GM12878 (cell line): ENCODE results near the gene USP37. TPM values are rescaled to one million over a fixed set of nuclear protein-coding genes. Genes with fewer than 3 reads are reported as not detected.

Source experiments
- ATAC-seq: fragments of 200-7000 bp; cut with Tn5 transposase; 3 replicates; pipeline ENCODE4 v1.9.1; 2020; ENCODE audit warnings: mild to moderate bottlenecking, moderate library complexity
- BruUV-seq: library from RNA; stranded (reverse); fragments of 400-500 nt; replicated peaks from 2 replicates; lab custom pipeline; 2021; lab: Mats Ljungman, UMichigan
- CTCF ChIA-PET: fragments of 300-600 bp; sonication (Branson Sonifier 250); formaldehyde crosslinking; extraction: SDS; loops from one replicate; lab custom pipeline; 2021; ENCODE audit warnings: inconsistent platforms; lab: Yijun Ruan, JAX
- POLR2A ChIA-PET: fragments of 350-600 bp; formaldehyde crosslinking; extraction: SDS; loops from one replicate; lab custom pipeline; 2021; ENCODE audit warnings: inconsistent platforms; lab: Charles Lee
- RAD21 ChIA-PET: fragments of 300-600 bp; sonication (Branson Sonifier 250); formaldehyde crosslinking; loops from one replicate; lab custom pipeline; 2023; ENCODE audit warnings: antibody characterized with exemption; ENCODE audit not compliant: unreplicated experiment; lab: Charles Lee
- SMC1A ChIA-PET: fragments of 300-600 bp; sonication (Branson Sonifier 250); formaldehyde crosslinking; loops from one replicate; lab custom pipeline; 2023; ENCODE audit not compliant: unreplicated experiment, uncharacterized antibody; lab: Charles Lee
- DNase-seq: peaks from one replicate; pipeline ENCODE4 v3.0.0-alpha.2; 2011; ENCODE audit warnings: low read depth, low spot score
- FAIRE-seq: peaks from 3 replicates; lab custom pipeline; 2011; peaks lifted over from hg19 to GRCh38; lab: Jason Lieb, UNC
- H2AFZ ChIP-seq: 2 replicates; pipeline ENCODE4 v1.6.0; 2011; ENCODE audit warnings: low read depth, low read length, control low read depth; ENCODE audit not compliant: control insufficient read depth
- H3K27ac ChIP-seq: 2 replicates; pipeline ENCODE4 v1.5.1; 2011; ENCODE audit warnings: control low read depth; ENCODE audit not compliant: control insufficient read depth, insufficient read depth
- H3K27me3 ChIP-seq, 2 experiments: replicated peaks in 1 of 2; 2 replicates each; pipeline versions ENCODE4 v1.6.0 to v1.6.1; 2011; ENCODE audit warnings: low read length in 1 of 2; ENCODE audit not compliant: control insufficient read depth in 2 of 2, insufficient read depth in 2 of 2
- H3K36me3 ChIP-seq, 2 experiments: 2 replicates each; pipeline ENCODE4 v1.5.1; 2011; ENCODE audit warnings: low read length in 1 of 2; ENCODE audit not compliant: control insufficient read depth in 2 of 2, insufficient read depth in 2 of 2
- H3K4me1 ChIP-seq: 2 replicates; pipeline ENCODE4 v1.6.1; 2011; ENCODE audit warnings: mild to moderate bottlenecking, low read length, moderate library complexity, mixed read lengths; ENCODE audit not compliant: control insufficient read depth, insufficient read depth
- H3K4me2 ChIP-seq: 2 replicates; pipeline ENCODE4 v1.6.0; 2011; ENCODE audit warnings: control low read depth; ENCODE audit not compliant: control insufficient read depth, insufficient read depth
- H3K4me3 ChIP-seq: fragments of 200-600 bp; sonication (generic); 2 replicates; pipeline ENCODE4 v1.5.1; 2016
- H3K79me2 ChIP-seq: 2 replicates; pipeline ENCODE4 v1.6.0; 2011; ENCODE audit warnings: low read length; ENCODE audit not compliant: control insufficient read depth, insufficient read depth
- H3K9ac ChIP-seq: 2 replicates; pipeline ENCODE4 v1.8.0; 2011; ENCODE audit warnings: low read length, control low read depth, mixed read lengths; ENCODE audit not compliant: control insufficient read depth, insufficient read depth
- H3K9me3 ChIP-seq: replicated peaks from 3 replicates; pipeline ENCODE4 v1.5.1; 2011; ENCODE audit warnings: mild to moderate bottlenecking, low read length; ENCODE audit not compliant: control insufficient read depth, insufficient read depth
- H4K20me1 ChIP-seq: 2 replicates; pipeline ENCODE4 v1.6.0; 2011; ENCODE audit not compliant: control insufficient read depth, insufficient read depth
- MEF2B ChIP-seq: fragments of 450-650 bp; IDR thresholded peaks from 2 replicates; pipeline ENCODE4 v1.6.1; 2018; ENCODE audit warnings: mild to moderate bottlenecking, moderate library complexity; ENCODE audit not compliant: partially characterized antibody, poor library complexity, severe bottlenecking
- NR2F1 ChIP-seq: fragments of 450-650 bp; conservative IDR thresholded peaks from 2 replicates; pipeline ENCODE4 v1.6.1; 2017; ENCODE audit warnings: mild to moderate bottlenecking
- TAF1 ChIP-seq: IDR thresholded peaks from 2 replicates; pipeline ENCODE4 v1.6.1; 2011; ENCODE audit warnings: mild to moderate bottlenecking, low read depth, low read length, borderline replicate concordance
- ZNF217 ChIP-seq: fragments of 450-650 bp; IDR thresholded peaks from 2 replicates; pipeline ENCODE4 v1.6.1; 2017; ENCODE audit warnings: antibody characterized with exemption, mild to moderate bottlenecking
- WGBS: methylation state at CpG from one replicate; pipeline ENCODE4 v1.1.6; 2016; ENCODE audit warnings: low lambda C conversion rate; ENCODE audit not compliant: insufficient replicate concordance, insufficient coverage; ENCODE audit errors: missing lambda C conversion rate; 5-methylcytosine and 5-hydroxymethylcytosine counted together
- in situ Hi-C: fragments of 300-500 bp; cut with MboI; formaldehyde crosslinking; loops from 9 replicates; pipeline ENCODE4 v1.14.3; 2018; ENCODE audit warnings: mixed read lengths
- intact Hi-C: fragments of 100-400 bp; cut with micrococcal nuclease; formaldehyde crosslinking; loops from one replicate; pipeline ENCODE4 v1.14.2; 2022; ENCODE audit not compliant: unreplicated experiment
- polyA plus RNA-seq, 11 experiments: library from polyadenylated mRNA; depleted of rRNA in 4 of 11; unstranded in 6 of 11; stranded (reverse) in 5 of 11; fragments of >200 nt; fragmentation: Nextera tagmentation in 4 of 11; fragmentation: Illumina TruSeq in 1 of 11; extraction: Ambion mirVana in 4 of 11; extraction: Trizol in 1 of 11; gene quantifications; 1 replicate in 1 of 11; 2 replicates in 10 of 11; pipeline versions ENCODE4 v1.2.1 to v1.2.3, GENCODE V29; 2011 to 2016; ENCODE audit warnings: inconsistent platforms in 2 of 11, missing spikeins in 2 of 11, low read depth in 1 of 11
- total RNA-seq, 4 experiments: library from RNA; depleted of rRNA in 3 of 4; stranded (reverse); fragments of >200 nt in 3 of 4; fragmentation: Illumina TruSeq in 1 of 4; extraction: Trizol in 1 of 4; gene quantifications; 2 replicates each; pipeline versions ENCODE4 v1.2.1 to v1.2.3, GENCODE V29; 2013 to 2021

Gene USP37
- total and polyA plus RNA-seq, 10 of the 15 experiments (the other 5 are each of a cell fraction or from before 2014, with no cell fraction given): 2.8 to 16.0 (median 10.4) TPM

GRCh38 chr2:218405086-218405745, 162.9 kb downstream of the USP37 start:
- ATAC-seq (no peak), FAIRE-seq (no peak)
- POLR2A ChIA-PET: interaction anchor here (0.5 to 2.5 kb wide), 3 partner anchors 9 to 49 kb away, joined by 3 to 8 read pairs (median 8); partner anchors contain the start of gene CATIP

GRCh38 chr2:218404351-218405085, 163.6 kb downstream of the USP37 start:
- ChIA-PET SMC1A (interaction anchor here (0.5 to 1.1 kb wide), 3 partner anchors 19 to 103 kb away, joined by 3 to 4 read pairs (median 4); no protein-coding TSS in a partner anchor), CTCF (interaction anchor here (0.7 to 1.4 kb wide), 7 partner anchors 8 to 283 kb away, joined by 3 to 4 read pairs (median 3); no protein-coding TSS in a partner anchor), POLR2A (interaction anchor here (2.5 kb wide), 1 partner anchor 8 kb away, joined by 8 read pairs; no protein-coding TSS in a partner anchor)
- whole genome bisulfite sequencing: 73% methylated on average over 15 of the region's 16 CpGs
- Histone ChIP-seq H3K79me2 (peaks cover 24% of the 10 kb centered on the region), H2AFZ (no peak overlapping the region), H3K27ac (no peak overlapping the region), H4K20me1 (peaks cover 4% of the 10 kb centered on the region; the same call in 1 of the 2 replicates), H3K4me3 (no peak overlapping the region), H3K4me2 (no peak overlapping the region), H3K4me1 (peaks cover 32% of the 10 kb centered on the region)
- in situ Hi-C loops: loop anchor here (5.0 to 10.0 kb wide), 2 partner anchors 243 to 440 kb away; no protein-coding TSS in a partner anchor
- DNase-seq: no peak
- no peak for FAIRE-seq
- no peak for TF ChIP-seq ZNF217
- peak; percentile 38 for TF ChIP-seq MEF2B
- TF ChIP-seq, all 136 proteins: peak for 1
- no TSS peak for BruUV-seq
- RAD21 ChIA-PET: interaction anchor here (0.7 to 1.0 kb wide), 2 partner anchors 131 kb away, joined by 3 to 4 read pairs; no protein-coding TSS in a partner anchor
- no peaks in the 10 kb centered on the region for H3K27me3 ChIP-seq
- H3K9me3 ChIP-seq: no peaks in the 10 kb centered on the region
- no peak overlapping the region for H3K9ac ChIP-seq
- peaks cover 7 to 10% of the 10 kb centered on the region in 2 experiments; a peak in 3 of 4 replicates for H3K36me3 ChIP-seq
- intact Hi-C loops: no loop called here
- no peak for ATAC-seq

More at GRCh38 chr2:218405086-218405745, 162.9 kb downstream of the USP37 start:
- in situ Hi-C loops: loop anchor here (5.0 to 10.0 kb wide), 2 partner anchors 242 to 440 kb away; no protein-coding TSS in a partner anchor
- Histone ChIP-seq H3K4me3 (peak overlapping the region; percentile 73; the same call in 1 of the 2 replicates), H3K36me3 (peaks cover 7 to 10% of the 10 kb centered on the region in 2 experiments; a peak in 3 of 4 replicates), H3K4me1 (peaks cover 32% of the 10 kb centered on the region), H3K27ac (peak overlapping the region; percentile 30), H2AFZ (no peak overlapping the region), H4K20me1 (peaks cover 4% of the 10 kb centered on the region; the same call in 1 of the 2 replicates), H3K79me2 (peaks cover 20% of the 10 kb centered on the region), H3K4me2 (peak overlapping the region; percentile 77), H3K27me3 (no peaks in the 10 kb centered on the region), H3K9ac (no peak overlapping the region), H3K9me3 (no peaks in the 10 kb centered on the region)
- CTCF ChIA-PET: interaction anchor here (0.7 to 4.8 kb wide), 9 partner anchors 9 to 243 kb away, joined by 3 to 22 read pairs (median 3); partner anchors contain the start of gene CATIP
- TF ChIP-seq NR2F1 (0 out of 2 replicates have a peak, but pooled peaks have one; percentile 15), TAF1 (no peak)
- TSS peak; percentile 48 for BruUV-seq
- SMC1A ChIA-PET: interaction anchor here (1.1 to 1.2 kb wide), 2 partner anchors 61 to 74 kb away, joined by 3 to 4 read pairs; no protein-coding TSS in a partner anchor
- RAD21 ChIA-PET: interaction anchor here (1.0 to 2.4 kb wide), 2 partner anchors 9 to 132 kb away, joined by 4 to 8 read pairs; no protein-coding TSS in a partner anchor
- 61% methylated on average over 8 of the region's 8 CpGs for WGBS
- intact Hi-C loops: no loop called here
- no peak for DNase-seq
